ENCODE results near the gene PAK1. TPM values are rescaled to one million over a fixed set of nuclear protein-coding genes. Genes with fewer than 3 reads are reported as not detected.

PAK1 gene
- total and polyA plus RNA-seq, 2 donors (not counting 1 experiment from before 2014, with no cell fraction given): 11.9 to 23.4 TPM

GRCh38 chr11:77475206-77475605, 1.3 kb upstream of the PAK1 start:
- H4K20me1 ChIP-seq (ENCODE audit: control insufficient read depth, insufficient read depth, low read length, poor library complexity, severe bottlenecking): no peaks in the 10 kb centered on the region
- intact Hi-C loops (cut with micrococcal nuclease): loop anchor here (10.0 kb wide), 1 partner anchor 1100 kb away; the partner anchor contains the start of gene NARS2
- POLR2A ChIA-PET: no interaction called here
- no peak overlapping the region for H3K9ac ChIP-seq (ENCODE audit: low read length)
- H3K79me2 ChIP-seq (ENCODE audit: control insufficient read depth, insufficient read depth, low read length): no peaks in the 10 kb centered on the region
- TF ChIP-seq CTCF (IDR thresholded peaks at IDR 0.05): no peak
- TF ChIP-seq EZH2 (IDR thresholded peaks at IDR 0.05; ENCODE audit: borderline replicate concordance, insufficient read depth, low read depth, low read length, poor library complexity, severe bottlenecking): no peak
- peaks cover 0 to 4% (median 2%) of the 10 kb centered on the region in 4 experiments for H3K27me3 ChIP-seq (replicated peaks in 1 of 4; ENCODE audit: control extremely low read depth in 1 of 4, control insufficient read depth in 3 of 4, insufficient read depth in 4 of 4, low read length in 3 of 4)
- no peak for ATAC-seq (ENCODE audit: low read depth)
- Mint-ChIP-seq H3K27ac (no peak overlapping the region), H3K4me3 (peak overlapping the region; percentile 90), H3K9me3 (ENCODE audit: insufficient read depth) (no peaks in the 10 kb centered on the region), H3K4me1 (peaks cover 17% of the 10 kb centered on the region), H3K27me3 (peaks cover 6% of the 10 kb centered on the region)
- peak; percentile 25 for DNase-seq
- no peaks in the 10 kb centered on the region for H3K9me3 ChIP-seq (ENCODE audit: control extremely low read depth in 1 of 3, control insufficient read depth in 2 of 3, insufficient read depth in 1 of 3, low read length in 2 of 3)
- CTCF ChIA-PET: interaction anchor here (1.6 kb wide), 1 partner anchor 63 kb away, joined by 5 read pairs; no protein-coding TSS in a partner anchor
- no peak overlapping the region for H3K27ac ChIP-seq (ENCODE audit: low read length in 2 of 2)
- H3K36me3 ChIP-seq (replicated peaks in 1 of 2; ENCODE audit: control extremely low read depth in 1 of 2, control insufficient read depth in 1 of 2, extremely low read depth in 1 of 2, insufficient read depth in 2 of 2, low read length in 1 of 2): no peaks in the 10 kb centered on the region
- H3K4me3 ChIP-seq (ENCODE audit: control extremely low read depth in 1 of 5, extremely low read depth in 1 of 5, insufficient read depth in 1 of 5, low read depth in 2 of 5, low read length in 4 of 5): no peak overlapping the region
- H3K4me2 ChIP-seq (replicated peaks; ENCODE audit: low read depth, low read length, poor library complexity, severe bottlenecking): no peak overlapping the region
- WGBS (ENCODE audit: insufficient coverage): 100% methylated on average over 5 of the region's 5 CpGs
- H3K4me1 ChIP-seq (ENCODE audit: control insufficient read depth in 2 of 2, insufficient read depth in 2 of 2, low read length in 2 of 2): peaks cover 13% of the 10 kb centered on the region in 2 donors
- H2AFZ ChIP-seq (ENCODE audit: insufficient read depth, low read depth, low read length, poor library complexity, severe bottlenecking): no peak overlapping the region

GRCh38 chr11:77474684-77475060, 778 bp upstream of the PAK1 start:
- Histone ChIP-seq H3K4me2 (replicated peaks; ENCODE audit: low read depth, low read length, poor library complexity, severe bottlenecking) (peak overlapping the region; percentile 96), H3K9me3 (ENCODE audit: control extremely low read depth in 1 of 3, control insufficient read depth in 2 of 3, insufficient read depth in 1 of 3, low read length in 2 of 3) (no peaks in the 10 kb centered on the region), H3K9ac (ENCODE audit: low read length) (peak overlapping the region; percentile 71), H3K4me1 (ENCODE audit: control insufficient read depth in 2 of 2, insufficient read depth in 2 of 2, low read length in 2 of 2) (peaks cover 13% of the 10 kb centered on the region in 2 donors), H2AFZ (ENCODE audit: insufficient read depth, low read depth, low read length, poor library complexity, severe bottlenecking) (peak overlapping the region; percentile 88), H3K79me2 (ENCODE audit: control insufficient read depth, insufficient read depth, low read length) (no peaks in the 10 kb centered on the region), H3K36me3 (replicated peaks in 1 of 2; ENCODE audit: control extremely low read depth in 1 of 2, control insufficient read depth in 1 of 2, extremely low read depth in 1 of 2, insufficient read depth in 2 of 2, low read length in 1 of 2) (no peaks in the 10 kb centered on the region), H3K27me3 (replicated peaks in 1 of 4; ENCODE audit: control extremely low read depth in 1 of 4, control insufficient read depth in 3 of 4, insufficient read depth in 4 of 4, low read length in 3 of 4) (peaks cover 0 to 4% (median 2%) of the 10 kb centered on the region in 4 experiments), H3K27ac (ENCODE audit: low read length in 2 of 2) (peak overlapping the region in 1 of 2 donors; percentile 63), H3K4me3 (ENCODE audit: control extremely low read depth in 1 of 5, extremely low read depth in 1 of 5, insufficient read depth in 1 of 5, low read depth in 2 of 5, low read length in 4 of 5) (peak overlapping the region; percentile 31 to 74 (median 64)), H4K20me1 (ENCODE audit: control insufficient read depth, insufficient read depth, low read length, poor library complexity, severe bottlenecking) (no peaks in the 10 kb centered on the region)
- TF ChIP-seq EZH2 (IDR thresholded peaks at IDR 0.05; ENCODE audit: borderline replicate concordance, insufficient read depth, low read depth, low read length, poor library complexity, severe bottlenecking): no peak
- TF ChIP-seq CTCF (IDR thresholded peaks at IDR 0.05): no peak
- ATAC-seq (ENCODE audit: low read depth) (no peak), DNase-seq (no peak)
- POLR2A ChIA-PET: no interaction called here
- intact Hi-C loops (cut with micrococcal nuclease): loop anchor here (5.0 to 10.0 kb wide), 3 partner anchors 163 to 1100 kb away; partner anchors contain the start of genes CAPN5, CLNS1A and NARS2
- CTCF ChIA-PET: interaction anchor here (1.6 kb wide), 1 partner anchor 63 kb away, joined by 5 read pairs; no protein-coding TSS in a partner anchor
- Mint-ChIP-seq H3K9me3 (ENCODE audit: insufficient read depth) (no peaks in the 10 kb centered on the region), H3K4me1 (peaks cover 17% of the 10 kb centered on the region), H3K27ac (peak overlapping the region; percentile 86), H3K27me3 (peaks cover 6% of the 10 kb centered on the region), H3K4me3 (peak overlapping the region; percentile 90)
- WGBS (ENCODE audit: insufficient coverage): no CpG with 5 or more reads among the region's 10 CpGs

Data from B cell (primary cell).